Esophagus muscularis mucosa (tissue), 4 donors: ENCODE results near the gene PCSK9.

ENCODE experiments used
- EP300 ChIP-seq: sonication (generic); formaldehyde crosslinking; IDR thresholded peaks from one replicate; pipeline ENCODE4 v1.6.1; 2017; ENCODE audit warnings: antibody characterized with exemption
- POLR2A ChIP-seq: fragments of 450-650 bp; IDR thresholded peaks from one replicate; pipeline ENCODE4 v1.6.1; 2017; ENCODE audit warnings: antibody characterized with exemption, moderate library complexity, mild to moderate bottlenecking, low read depth
- TF ChIP-seq, protein P1 (sequence below), 3 experiments: fragments of 200-600 bp in 2 of 3; fragments of 450-650 bp in 1 of 3; sonication (generic) in 2 of 3; IDR thresholded peaks; one replicate each; pipeline ENCODE4 v1.5.1; 2017 to 2019; ENCODE audit warnings: antibody characterized with exemption in 3 of 3, mild to moderate bottlenecking in 2 of 3, moderate library complexity in 1 of 3

DNA sequence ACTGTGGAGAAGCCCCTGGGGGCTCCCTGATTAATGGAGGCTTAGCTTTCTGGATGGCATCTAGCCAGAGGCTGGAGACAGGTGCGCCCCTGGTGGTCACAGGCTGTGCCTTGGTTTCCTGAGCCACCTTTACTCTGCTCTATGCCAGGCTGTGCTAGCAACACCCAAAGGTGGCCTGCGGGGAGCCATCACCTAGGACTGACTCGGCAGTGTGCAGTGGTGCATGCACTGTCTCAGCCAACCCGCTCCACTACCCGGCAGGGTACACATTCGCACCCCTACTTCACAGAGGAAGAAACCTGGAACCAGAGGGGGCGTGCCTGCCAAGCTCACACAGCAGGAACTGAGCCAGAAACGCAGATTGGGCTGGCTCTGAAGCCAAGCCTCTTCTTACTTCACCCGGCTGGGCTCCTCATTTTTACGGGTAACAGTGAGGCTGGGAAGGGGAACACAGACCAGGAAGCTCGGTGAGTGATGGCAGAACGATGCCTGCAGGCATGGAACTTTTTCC lies 24.8 kb downstream of the PCSK9 start:
- no peak for TF ChIP-seq EP300
- TF ChIP-seq, protein P1, sequence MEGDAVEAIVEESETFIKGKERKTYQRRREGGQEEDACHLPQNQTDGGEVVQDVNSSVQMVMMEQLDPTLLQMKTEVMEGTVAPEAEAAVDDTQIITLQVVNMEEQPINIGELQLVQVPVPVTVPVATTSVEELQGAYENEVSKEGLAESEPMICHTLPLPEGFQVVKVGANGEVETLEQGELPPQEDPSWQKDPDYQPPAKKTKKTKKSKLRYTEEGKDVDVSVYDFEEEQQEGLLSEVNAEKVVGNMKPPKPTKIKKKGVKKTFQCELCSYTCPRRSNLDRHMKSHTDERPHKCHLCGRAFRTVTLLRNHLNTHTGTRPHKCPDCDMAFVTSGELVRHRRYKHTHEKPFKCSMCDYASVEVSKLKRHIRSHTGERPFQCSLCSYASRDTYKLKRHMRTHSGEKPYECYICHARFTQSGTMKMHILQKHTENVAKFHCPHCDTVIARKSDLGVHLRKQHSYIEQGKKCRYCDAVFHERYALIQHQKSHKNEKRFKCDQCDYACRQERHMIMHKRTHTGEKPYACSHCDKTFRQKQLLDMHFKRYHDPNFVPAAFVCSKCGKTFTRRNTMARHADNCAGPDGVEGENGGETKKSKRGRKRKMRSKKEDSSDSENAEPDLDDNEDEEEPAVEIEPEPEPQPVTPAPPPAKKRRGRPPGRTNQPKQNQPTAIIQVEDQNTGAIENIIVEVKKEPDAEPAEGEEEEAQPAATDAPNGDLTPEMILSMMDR (IDR thresholded peaks at IDR 0.05): no peak
- no peak for TF ChIP-seq POLR2A
